Lower leg skin (tissue), 4 donors: ENCODE measurements around the gene RASD2. TPM values are rescaled to one million over a fixed set of nuclear protein-coding genes. Genes with fewer than 3 reads are reported as not detected.

Source experiments
- DNase-seq, 2 donors: peaks; one replicate each; pipeline ENCODE4 v3.0.0-alpha.2; 2019; ENCODE audit warnings: low spot score in 2 of 2
- H3K4me3 ChIP-seq: fragments of 200-600 bp; sonication (generic); 2 replicates; pipeline ENCODE4 v1.5.1; 2017; ENCODE audit warnings: mild to moderate bottlenecking, low read depth; ENCODE audit not compliant: poor library complexity, severe bottlenecking
- POLR2A ChIP-seq, 2 donors: fragments of 450-650 bp; IDR thresholded peaks; one replicate each; pipeline ENCODE4 v1.6.1; 2016 to 2017; ENCODE audit warnings: antibody characterized with exemption in 2 of 2, mild to moderate bottlenecking in 1 of 2, moderate library complexity in 1 of 2
- WGBS, 2 donors: methylation state at CpG; one replicate each; pipeline ENCODE4 v1.1.5; 2018; 5-methylcytosine and 5-hydroxymethylcytosine counted together
- intact Hi-C: fragments of 100-400 bp; cut with DNase I; formaldehyde crosslinking; loops from one replicate; pipeline ENCODE4 v1.15.0; 2023; ENCODE audit warnings: low total_unique reads
- total RNA-seq, 4 donors: library from RNA; depleted of rRNA; stranded (reverse); fragments of >200 nt; gene quantifications; one replicate each; pipeline ENCODE4 v1.1.0, GENCODE V29; 2016
- TF ChIP-seq, protein P1 (sequence below), 3 donors: fragments of 450-650 bp; IDR thresholded peaks; one replicate each; pipeline ENCODE4 v1.5.1; 2016; ENCODE audit warnings: antibody characterized with exemption in 3 of 3, mild to moderate bottlenecking in 3 of 3, moderate library complexity in 2 of 3

The RASD2 gene
- total RNA-seq, 4 donors from 2014 or later = 0.27 to 3.2 (median 1.4) TPM

DNA sequence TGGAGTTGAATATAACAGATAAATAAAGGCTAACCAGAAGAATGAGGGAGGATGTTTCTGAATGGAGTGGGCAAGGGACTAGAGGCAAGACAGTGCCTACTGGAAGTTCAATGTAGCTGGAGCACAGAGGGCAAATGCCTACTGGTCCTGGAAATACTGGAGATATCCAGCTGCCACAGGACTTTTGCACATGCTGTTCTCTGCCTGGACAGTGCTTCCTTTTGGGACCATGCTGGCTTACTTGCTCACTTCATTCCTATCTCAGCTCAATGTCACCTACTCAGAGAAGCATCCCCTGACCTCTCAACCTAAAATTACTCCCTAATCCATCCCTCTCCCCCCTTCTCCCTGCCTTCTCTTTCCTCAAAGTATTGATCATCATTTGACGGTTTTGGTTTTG, 20.2 kb downstream of the RASD2 start:
- WGBS, 2 donors = 88 to 95% methylated on average over 1 of the region's 1 CpG
- intact Hi-C loops = no loop called here
- no peak for TF ChIP-seq POLR2A (IDR thresholded peaks at IDR 0.05)
- TF ChIP-seq, protein P1, sequence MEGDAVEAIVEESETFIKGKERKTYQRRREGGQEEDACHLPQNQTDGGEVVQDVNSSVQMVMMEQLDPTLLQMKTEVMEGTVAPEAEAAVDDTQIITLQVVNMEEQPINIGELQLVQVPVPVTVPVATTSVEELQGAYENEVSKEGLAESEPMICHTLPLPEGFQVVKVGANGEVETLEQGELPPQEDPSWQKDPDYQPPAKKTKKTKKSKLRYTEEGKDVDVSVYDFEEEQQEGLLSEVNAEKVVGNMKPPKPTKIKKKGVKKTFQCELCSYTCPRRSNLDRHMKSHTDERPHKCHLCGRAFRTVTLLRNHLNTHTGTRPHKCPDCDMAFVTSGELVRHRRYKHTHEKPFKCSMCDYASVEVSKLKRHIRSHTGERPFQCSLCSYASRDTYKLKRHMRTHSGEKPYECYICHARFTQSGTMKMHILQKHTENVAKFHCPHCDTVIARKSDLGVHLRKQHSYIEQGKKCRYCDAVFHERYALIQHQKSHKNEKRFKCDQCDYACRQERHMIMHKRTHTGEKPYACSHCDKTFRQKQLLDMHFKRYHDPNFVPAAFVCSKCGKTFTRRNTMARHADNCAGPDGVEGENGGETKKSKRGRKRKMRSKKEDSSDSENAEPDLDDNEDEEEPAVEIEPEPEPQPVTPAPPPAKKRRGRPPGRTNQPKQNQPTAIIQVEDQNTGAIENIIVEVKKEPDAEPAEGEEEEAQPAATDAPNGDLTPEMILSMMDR (IDR thresholded peaks at IDR 0.05) = no peak
- DNase-seq = no peak
- no peak overlapping the region for H3K4me3 ChIP-seq

DNA sequence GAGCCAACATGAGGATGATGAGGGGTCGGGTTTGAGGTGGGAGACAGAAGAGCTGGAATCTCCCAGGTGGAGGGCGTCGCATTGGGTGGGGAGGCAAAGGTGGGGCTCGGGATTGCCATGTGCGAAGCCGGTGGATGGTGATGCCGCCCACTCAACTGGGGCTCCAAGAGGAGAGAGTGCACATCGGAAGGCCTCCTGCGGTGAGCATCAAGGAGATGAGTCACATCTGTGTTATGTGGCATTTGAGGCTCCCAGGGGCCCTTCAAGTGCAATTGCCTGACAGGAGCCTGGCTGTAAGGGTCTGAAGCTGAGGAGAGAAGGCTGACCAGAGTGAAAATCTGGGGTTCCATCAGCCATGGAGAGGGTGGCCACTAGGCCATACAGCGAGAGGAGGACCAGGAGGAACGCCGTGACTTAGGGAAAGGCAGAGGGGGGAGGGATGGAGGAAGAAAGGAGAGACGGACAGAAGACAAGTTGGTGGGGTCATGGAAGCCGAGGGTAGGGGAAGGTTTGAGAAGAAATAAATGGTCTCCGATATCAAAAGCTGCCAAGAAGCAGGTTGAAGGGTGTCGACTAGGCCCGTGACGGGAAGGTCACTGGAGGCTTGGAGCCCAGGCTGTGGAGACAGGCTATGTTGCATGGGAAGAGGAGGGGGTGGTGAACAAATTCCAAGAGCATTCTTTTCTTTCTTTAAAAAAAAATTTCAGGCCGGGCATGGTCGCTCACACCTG, 21.3 kb downstream of the RASD2 start:
- 89 to 94% methylated on average over 20 of the region's 20 CpGs for WGBS, 2 donors
- intact Hi-C loops = no loop called here
- no peak for TF ChIP-seq POLR2A (IDR thresholded peaks at IDR 0.05)
- TF ChIP-seq, protein P1 (IDR thresholded peaks at IDR 0.05) = no peak
- no peak for DNase-seq
- no peak overlapping the region for H3K4me3 ChIP-seq

DNA sequence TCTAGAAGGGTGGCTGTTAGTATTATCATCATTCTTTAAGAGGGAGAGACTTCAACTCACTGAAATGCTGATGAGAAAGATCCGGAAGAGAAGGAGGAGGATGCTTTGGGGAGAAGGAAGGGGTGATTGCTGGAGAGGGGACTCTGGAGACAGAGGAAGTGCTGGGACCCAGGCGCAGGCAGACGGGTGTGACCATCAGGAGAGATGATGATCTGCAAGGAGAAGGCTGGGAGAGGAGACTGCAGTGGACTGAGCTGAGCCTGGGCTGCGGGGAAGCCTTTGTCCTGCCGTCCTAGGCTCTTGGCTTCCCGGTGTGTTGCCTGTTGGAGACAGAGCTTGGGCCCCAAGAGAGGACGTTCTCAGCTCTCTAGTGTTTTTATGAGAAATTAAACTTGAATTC, 22.6 kb downstream of the RASD2 start:
- intact Hi-C loops = no loop called here
- H3K4me3 ChIP-seq = no peak overlapping the region
- TF ChIP-seq POLR2A (IDR thresholded peaks at IDR 0.05) = no peak
- TF ChIP-seq, protein P1 (IDR thresholded peaks at IDR 0.05) = no peak
- 74 to 79% methylated on average over 7 of the region's 7 CpGs for WGBS, 2 donors
- DNase-seq = no peak

DNA sequence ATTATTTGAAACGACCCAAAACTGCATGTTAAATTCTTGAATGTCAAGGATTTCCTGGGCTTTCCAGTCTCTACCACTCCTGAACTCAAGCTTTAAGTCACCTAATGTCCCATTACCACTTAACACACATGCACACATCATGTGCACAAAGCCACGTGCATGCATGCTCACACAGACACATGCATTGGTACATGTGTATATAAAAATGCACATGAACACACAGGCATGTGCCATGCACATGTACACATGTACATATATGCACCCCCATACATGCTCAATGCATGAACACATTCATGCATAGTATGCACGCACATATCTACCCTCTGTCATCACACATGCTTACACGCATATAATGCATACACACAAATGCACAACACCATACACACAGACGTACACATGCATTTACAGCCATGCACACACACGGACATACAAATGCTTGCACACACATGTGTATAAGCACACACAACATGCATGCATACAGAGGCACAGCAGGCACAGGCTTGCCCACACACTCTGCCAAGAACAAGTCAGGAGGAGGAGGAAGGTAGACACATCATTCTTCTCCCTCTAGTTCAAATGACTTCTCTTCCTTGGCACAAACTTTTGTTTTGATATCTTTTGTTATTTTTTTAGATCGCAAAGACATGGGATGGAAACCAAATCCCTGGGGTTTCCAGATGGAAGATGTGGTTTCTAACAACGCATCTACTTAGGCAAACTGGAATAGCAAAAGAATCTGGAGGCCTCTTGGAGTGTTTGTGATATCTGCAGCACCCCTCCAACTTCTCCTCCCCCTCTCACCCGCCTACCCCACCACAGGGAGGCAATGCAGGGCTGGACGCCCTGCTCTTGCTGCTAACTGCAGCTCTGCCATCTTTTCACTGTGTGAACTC, 24.6 kb downstream of the RASD2 start:
- TF ChIP-seq POLR2A (IDR thresholded peaks at IDR 0.05) = no peak
- TF ChIP-seq, protein P1 (IDR thresholded peaks at IDR 0.05) = no peak

DNA sequence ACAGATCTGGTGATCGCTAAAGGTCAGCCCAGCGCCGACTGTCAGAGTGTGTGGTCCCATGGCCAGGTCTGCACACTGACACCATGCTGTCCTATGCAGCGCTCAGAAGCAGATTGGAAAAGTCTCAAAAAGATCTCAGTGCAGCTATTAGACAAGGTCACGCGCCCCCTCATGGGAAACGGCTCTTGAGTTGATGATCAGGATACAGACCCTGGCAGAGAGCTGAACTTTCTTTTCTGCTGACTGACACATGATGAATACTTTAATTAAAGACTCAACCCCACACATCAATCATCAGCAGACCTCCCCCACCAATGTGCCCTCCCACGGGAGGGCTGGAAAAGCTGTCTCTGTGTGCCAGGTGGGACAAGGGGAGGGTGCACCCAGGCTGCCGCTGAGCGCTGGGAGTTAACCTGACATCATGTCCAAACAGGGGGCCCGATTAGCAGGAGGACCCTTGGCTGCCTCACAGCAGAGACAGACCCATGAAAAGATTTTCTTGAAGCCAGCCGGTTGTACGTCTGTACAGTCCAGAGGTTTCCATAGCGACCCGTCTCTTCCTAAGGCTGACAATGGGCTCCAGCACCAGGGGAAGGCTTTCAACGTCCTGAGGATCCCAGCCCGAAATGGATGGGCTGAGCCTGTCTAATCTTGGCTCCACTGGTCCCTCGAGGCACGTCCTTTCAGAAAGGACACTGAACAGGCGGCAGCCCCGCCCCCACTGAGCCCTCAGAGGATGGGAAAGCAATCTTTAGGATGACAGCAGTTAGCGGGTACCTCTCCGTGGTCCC, 26.9 kb downstream of the RASD2 start:
- no peak for TF ChIP-seq POLR2A (IDR thresholded peaks at IDR 0.05)
- TF ChIP-seq, protein P1 (IDR thresholded peaks at IDR 0.05) = no peak
- DNase-seq = no peak
- H3K4me3 ChIP-seq = no peak overlapping the region
- 59 to 64% methylated on average over 20 to 23 of the region's 23 CpGs for WGBS, 2 donors
- intact Hi-C loops = no loop called here

More for the DNA sequence above, 24.6 kb downstream of the RASD2 start:
- intact Hi-C loops = no loop called here
- 60 to 62% methylated on average over 10 of the region's 10 CpGs for WGBS, 2 donors
- H3K4me3 ChIP-seq = no peak overlapping the region
- no peak for DNase-seq
